Left lung (tissue), 10 donors: ENCODE measurements around the gene TULP3. TPM values are rescaled to one million over a fixed set of nuclear protein-coding genes. Genes with fewer than 3 reads are reported as not detected.

Experiments
- ATAC-seq: fragments of 200-7000 bp; cut with Tn5 transposase; one replicate; pipeline ENCODE4 v1.9.1; 2020; ENCODE audit warnings: moderate library complexity
- DNase-seq, 4 donors: peaks; one replicate each; pipeline ENCODE4 v3.0.0-alpha.2; 2013 to 2020
- H3K27ac ChIP-seq, 2 donors: fragments of 200-600 bp; sonication (generic) in 1 of 2; one replicate each; pipeline versions ENCODE4 v1.5.0 to v1.8.0; 2020 to 2021
- H3K27me3 ChIP-seq, 2 donors: fragments of 200-600 bp; sonication (generic) in 1 of 2; one replicate each; pipeline versions ENCODE4 v1.5.0 to v1.8.0; 2020 to 2021
- H3K36me3 ChIP-seq, 2 donors: fragments of 200-600 bp; sonication (generic) in 1 of 2; one replicate each; pipeline versions ENCODE4 v1.5.0 to v1.8.0; 2020 to 2021
- H3K4me1 ChIP-seq, 2 donors: fragments of 200-600 bp; one replicate each; pipeline ENCODE4 v1.8.0; 2021
- H3K4me3 ChIP-seq, 2 donors: fragments of 200-600 bp; sonication (generic) in 1 of 2; one replicate each; pipeline versions ENCODE4 v1.5.0 to v1.8.0; 2020 to 2021; ENCODE audit warnings: mild to moderate bottlenecking in 1 of 2
- H3K9me3 ChIP-seq, 2 donors: fragments of 200-600 bp; sonication (generic) in 1 of 2; one replicate each; pipeline versions ENCODE4 v1.5.0 to v1.8.0; 2020 to 2021
- intact Hi-C, 2 donors: fragments of 100-400 bp; cut with DNase I; formaldehyde crosslinking; loops; one replicate each; pipeline versions ENCODE4 v1.11.2 to v1.14.2; 2022
- polyA plus RNA-seq, 6 donors: library from polyadenylated mRNA; unstranded; fragments of 120-200 nt; gene quantifications; one replicate each; pipeline ENCODE4 v1.2.1, GENCODE V29; 2013; ENCODE audit not compliant: insufficient read length in 6 of 6
- total RNA-seq, 2 donors: library from RNA; stranded (reverse); fragmentation: NEBNext Ultra II Directional; extraction: Animal tissue kit (Norgen Biotek cat#: 25700); gene quantifications; one replicate each; pipeline ENCODE4 v1.2.1, GENCODE V29; 2021
- TF ChIP-seq, protein P1 (sequence below), 2 donors: fragments of 200-600 bp; sonication (generic) in 1 of 2; IDR thresholded peaks; one replicate each; pipeline versions ENCODE4 v1.5.0 to v1.8.0; 2021; ENCODE audit warnings: antibody characterized with exemption in 2 of 2
- donor health status: DM: no; HTN: yes; CAD: no.
- donor health status: DM: no; HTN: no; CAD: no.

The TULP3 gene
- total and polyA plus RNA-seq, 8 donors: 15.3 to 41.0 (median 35.6) TPM

DNA sequence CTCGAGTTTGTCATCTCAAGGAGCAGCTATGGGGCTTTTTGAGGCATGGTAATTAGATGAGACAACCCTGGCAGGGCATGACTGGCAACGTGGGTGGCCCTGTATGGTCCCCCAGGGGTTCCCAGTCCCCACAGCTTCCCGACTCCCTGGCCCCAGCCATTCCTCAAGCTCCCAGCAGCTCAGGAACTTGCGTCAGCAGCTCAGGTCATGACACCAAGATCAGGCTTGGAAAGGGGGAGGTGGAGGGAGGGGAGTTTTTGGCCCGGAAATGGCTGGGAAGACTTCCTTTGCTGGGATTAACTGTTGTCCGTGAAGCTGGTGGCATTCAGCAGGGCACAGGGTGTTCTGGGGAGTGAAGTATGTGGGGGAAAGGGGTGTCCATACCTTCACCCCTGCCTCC, 45.4 kb upstream of the TULP3 start:
- no peaks in the 10 kb centered on the region for H3K4me1 ChIP-seq
- no peak overlapping the region for H3K27ac ChIP-seq
- no peak for ATAC-seq
- no peaks in the 10 kb centered on the region for H3K9me3 ChIP-seq
- H3K4me3 ChIP-seq: no peak overlapping the region
- no peaks in the 10 kb centered on the region for H3K27me3 ChIP-seq
- H3K36me3 ChIP-seq: peaks cover 0 to 14% of the 10 kb centered on the region in 2 donors
- peak in 1 of 4 donors; percentile 41 for DNase-seq
- TF ChIP-seq, protein P1, sequence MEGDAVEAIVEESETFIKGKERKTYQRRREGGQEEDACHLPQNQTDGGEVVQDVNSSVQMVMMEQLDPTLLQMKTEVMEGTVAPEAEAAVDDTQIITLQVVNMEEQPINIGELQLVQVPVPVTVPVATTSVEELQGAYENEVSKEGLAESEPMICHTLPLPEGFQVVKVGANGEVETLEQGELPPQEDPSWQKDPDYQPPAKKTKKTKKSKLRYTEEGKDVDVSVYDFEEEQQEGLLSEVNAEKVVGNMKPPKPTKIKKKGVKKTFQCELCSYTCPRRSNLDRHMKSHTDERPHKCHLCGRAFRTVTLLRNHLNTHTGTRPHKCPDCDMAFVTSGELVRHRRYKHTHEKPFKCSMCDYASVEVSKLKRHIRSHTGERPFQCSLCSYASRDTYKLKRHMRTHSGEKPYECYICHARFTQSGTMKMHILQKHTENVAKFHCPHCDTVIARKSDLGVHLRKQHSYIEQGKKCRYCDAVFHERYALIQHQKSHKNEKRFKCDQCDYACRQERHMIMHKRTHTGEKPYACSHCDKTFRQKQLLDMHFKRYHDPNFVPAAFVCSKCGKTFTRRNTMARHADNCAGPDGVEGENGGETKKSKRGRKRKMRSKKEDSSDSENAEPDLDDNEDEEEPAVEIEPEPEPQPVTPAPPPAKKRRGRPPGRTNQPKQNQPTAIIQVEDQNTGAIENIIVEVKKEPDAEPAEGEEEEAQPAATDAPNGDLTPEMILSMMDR (IDR thresholded peaks at IDR 0.05): no peak
- intact Hi-C loops: loop anchor here in 1 of 2 donors (10.0 kb wide), 1 partner anchor 190 kb away; no protein-coding TSS in a partner anchor

DNA sequence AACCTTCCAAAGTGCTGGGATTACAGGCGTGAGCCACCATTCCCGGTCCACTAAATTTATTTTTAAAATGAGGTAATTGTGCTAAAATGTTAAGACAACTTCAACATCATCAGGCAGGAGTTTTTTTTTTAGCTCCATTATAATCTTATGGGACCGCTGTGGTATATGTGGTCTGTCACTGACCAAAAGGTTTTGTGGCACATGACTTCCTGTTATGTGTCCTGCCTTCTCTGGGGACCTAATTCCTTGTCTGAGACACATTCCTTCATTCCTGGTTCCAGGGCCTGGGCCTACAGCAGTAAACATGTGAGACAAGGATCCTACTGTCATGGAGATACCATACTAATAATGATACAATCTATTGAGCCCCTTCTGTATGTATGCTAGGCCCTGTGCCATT, 38.8 kb upstream of the TULP3 start:
- intact Hi-C loops: no loop called here
- no peaks in the 10 kb centered on the region for H3K9me3 ChIP-seq
- peaks cover 0 to 5% of the 10 kb centered on the region in 2 donors for H3K36me3 ChIP-seq
- H3K4me1 ChIP-seq: no peaks in the 10 kb centered on the region
- DNase-seq: no peak
- H3K4me3 ChIP-seq: no peak overlapping the region
- no peak overlapping the region for H3K27ac ChIP-seq
- ATAC-seq: no peak
- no peaks in the 10 kb centered on the region for H3K27me3 ChIP-seq
- TF ChIP-seq, protein P1 (IDR thresholded peaks at IDR 0.05): no peak

DNA sequence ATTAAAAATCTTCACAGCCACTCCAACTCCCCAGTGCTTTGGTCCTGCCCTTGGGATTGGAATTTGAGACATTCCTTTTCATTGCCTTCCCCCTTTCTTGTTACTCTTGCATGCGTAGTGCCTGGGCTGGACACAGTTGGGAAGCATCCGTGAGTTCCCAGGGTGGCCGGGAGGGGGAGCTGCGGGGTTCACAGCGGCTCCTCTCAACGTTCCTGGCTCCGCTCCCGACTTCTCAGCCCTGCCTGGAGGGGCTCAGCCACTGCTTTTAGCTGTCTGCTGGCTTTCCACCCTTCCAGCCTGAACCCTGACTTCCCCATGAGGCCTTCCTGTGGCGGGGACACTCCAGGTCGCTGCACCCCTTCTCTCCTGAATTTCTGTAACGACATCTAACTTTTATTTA, 37.1 kb upstream of the TULP3 start:
- TF ChIP-seq, protein P1 (IDR thresholded peaks at IDR 0.05): peak; percentile 72 to 75
- Histone ChIP-seq H3K27me3 (no peaks in the 10 kb centered on the region), H3K4me3 (no peak overlapping the region), H3K27ac (no peak overlapping the region), H3K4me1 (no peaks in the 10 kb centered on the region), H3K36me3 (peaks cover 0 to 8% of the 10 kb centered on the region in 2 donors), H3K9me3 (no peaks in the 10 kb centered on the region)
- DNase-seq: peak; percentile 74 to 89 (median 83)
- ATAC-seq: peak; percentile 98
- intact Hi-C loops: no loop called here

DNA sequence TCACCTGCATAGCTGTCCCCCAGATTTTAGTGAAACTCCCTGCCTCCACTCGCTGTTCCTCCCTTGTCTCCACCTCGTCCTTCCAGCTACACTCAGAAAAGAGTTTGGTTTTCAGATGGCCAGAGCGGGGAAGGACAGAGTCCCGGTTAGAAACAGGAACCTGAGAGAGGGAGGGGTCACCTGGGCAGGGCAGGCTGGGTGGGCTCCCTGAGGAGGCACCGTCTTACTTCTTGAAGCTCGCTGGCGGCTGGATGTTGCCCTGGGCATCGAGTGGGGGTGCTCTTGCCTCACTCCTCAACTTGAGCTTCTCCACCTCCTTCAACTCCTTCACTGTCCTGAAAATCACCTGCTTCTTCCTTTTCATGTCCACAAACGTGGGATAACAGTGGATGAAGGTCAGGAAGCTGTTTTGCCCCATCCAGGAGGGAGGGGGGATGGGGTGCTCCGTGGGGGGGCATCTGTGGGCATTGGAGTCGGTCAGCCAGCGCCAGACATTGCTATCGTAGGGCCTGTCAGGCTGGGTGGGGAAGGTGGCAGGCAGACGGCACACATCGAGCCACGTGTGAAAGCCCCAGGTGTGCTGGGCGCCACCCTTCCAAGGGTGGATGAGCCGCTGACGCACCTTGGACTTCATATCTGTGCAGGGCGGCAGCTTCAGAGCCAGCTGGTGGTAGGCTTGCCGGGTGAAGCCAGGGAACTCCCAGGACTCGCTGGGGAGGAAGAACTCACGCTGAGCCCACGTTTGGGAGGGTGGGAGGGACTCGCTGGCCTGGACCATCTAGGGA, 35.8 kb upstream of the TULP3 start:
- H3K27me3 ChIP-seq: no peaks in the 10 kb centered on the region
- DNase-seq (no peak), ATAC-seq (no peak)
- intact Hi-C loops: no loop called here
- no peak overlapping the region for H3K4me3 ChIP-seq
- peaks cover 0 to 20% of the 10 kb centered on the region in 2 donors for H3K36me3 ChIP-seq
- H3K4me1 ChIP-seq: no peaks in the 10 kb centered on the region
- TF ChIP-seq, protein P1 (IDR thresholded peaks at IDR 0.05): no peak
- no peaks in the 10 kb centered on the region for H3K9me3 ChIP-seq
- no peak overlapping the region for H3K27ac ChIP-seq

DNA sequence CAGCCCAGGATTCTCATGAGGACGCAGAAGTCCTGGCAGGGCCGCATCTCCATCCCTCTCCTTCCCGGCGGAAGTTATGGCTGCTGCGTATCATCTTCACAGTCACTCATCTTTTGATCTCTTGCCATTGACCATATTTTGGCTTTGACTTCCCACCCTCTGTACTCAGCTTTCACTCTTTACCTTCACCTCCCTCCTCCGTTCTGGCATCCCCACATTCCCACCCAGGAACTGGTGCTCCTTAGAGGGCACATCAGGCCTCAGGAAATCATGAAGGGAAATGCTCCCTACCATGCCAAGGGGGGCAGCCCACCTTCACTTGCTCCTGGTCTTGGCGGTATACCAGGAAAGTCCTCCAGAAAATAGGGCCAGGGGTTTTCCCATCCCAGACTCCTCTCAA, 35.1 kb upstream of the TULP3 start:
- intact Hi-C loops: no loop called here
- H3K27ac ChIP-seq: no peak overlapping the region

More for the DNA sequence above, 35.1 kb upstream of the TULP3 start:
- Histone ChIP-seq H3K27me3 (no peaks in the 10 kb centered on the region), H3K4me1 (no peaks in the 10 kb centered on the region), H3K36me3 (peaks cover 0 to 20% of the 10 kb centered on the region in 2 donors), H3K4me3 (no peak overlapping the region), H3K9me3 (no peaks in the 10 kb centered on the region)
- ATAC-seq: no peak
- no peak for DNase-seq
- TF ChIP-seq, protein P1 (IDR thresholded peaks at IDR 0.05): no peak
